GM23338 (cell line): Measurements from ENCODE around the gene GNAT3. TPM values are rescaled to one million over a fixed set of nuclear protein-coding genes. Genes with fewer than 3 reads are reported as not detected.

Experiments used
- ATAC-seq: fragments of 200-7000 bp; cut with Tn5 transposase; 3 replicates; pipeline ENCODE4 v1.9.1; 2020
- DNase-seq: peaks from one replicate; pipeline ENCODE4 v3.0.0-alpha.2; 2015; ENCODE audit warnings: low spot score
- H2AFZ ChIP-seq: fragments of 200-600 bp; sonication (generic); 2 replicates; pipeline ENCODE4 v1.8.0; 2016; ENCODE audit warnings: antibody characterized with exemption, mild to moderate bottlenecking, moderate library complexity
- H3F3A ChIP-seq: fragments of 200-600 bp; sonication (generic); replicated peaks from 2 replicates; pipeline ENCODE4 v1.8.0; 2017; ENCODE audit warnings: antibody characterized with exemption, mixed run types, low read depth
- H3K27ac ChIP-seq: fragments of 200-600 bp; sonication (generic); 2 replicates; pipeline ENCODE4 v1.6.1; 2016; ENCODE audit warnings: low read depth
- H3K27me3 ChIP-seq: fragments of 200-600 bp; sonication (generic); 2 replicates; pipeline ENCODE4 v1.8.0; 2016; ENCODE audit warnings: mild to moderate bottlenecking, mixed run types, moderate library complexity; ENCODE audit not compliant: insufficient read depth
- H3K36me3 ChIP-seq: fragments of 200-600 bp; sonication (generic); 2 replicates; pipeline ENCODE4 v1.8.0; 2016; ENCODE audit warnings: mild to moderate bottlenecking; ENCODE audit not compliant: insufficient read depth
- H3K4me1 ChIP-seq: fragments of 200-600 bp; sonication (generic); 2 replicates; pipeline ENCODE4 v1.8.0; 2016; ENCODE audit warnings: mild to moderate bottlenecking, moderate library complexity; ENCODE audit not compliant: insufficient read depth
- H3K4me2 ChIP-seq: fragments of 200-600 bp; sonication (generic); 2 replicates; pipeline ENCODE4 v1.7.1; 2017; ENCODE audit warnings: mixed run types
- H3K4me3 ChIP-seq: fragments of 200-600 bp; sonication (generic); 2 replicates; pipeline ENCODE4 v1.6.1; 2016; ENCODE audit warnings: mixed run types
- H3K79me2 ChIP-seq: fragments of 200-600 bp; sonication (generic); replicated peaks from 2 replicates; pipeline ENCODE4 v1.8.0; 2017; ENCODE audit warnings: mild to moderate bottlenecking; ENCODE audit not compliant: insufficient read depth
- H3K9me2 ChIP-seq: fragments of 200-600 bp; sonication (generic); 2 replicates; pipeline ENCODE4 v1.8.0; 2017; ENCODE audit not compliant: insufficient read depth
- H4K20me1 ChIP-seq: fragments of 200-600 bp; sonication (generic); replicated peaks from 2 replicates; pipeline ENCODE4 v1.8.0; 2017; ENCODE audit warnings: mild to moderate bottlenecking; ENCODE audit not compliant: insufficient read depth
- H3K27ac Mint-ChIP-seq: 2 replicates; pipeline ENCODE4 v1.8.0; 2020; ENCODE audit warnings: inconsistent platforms, mild to moderate bottlenecking, moderate library complexity, mixed read lengths
- H3K27me3 Mint-ChIP-seq: 3 replicates; pipeline ENCODE4 v1.8.0; 2022; ENCODE audit warnings: low read depth, mild to moderate bottlenecking, moderate library complexity, mixed read lengths, inconsistent platforms; ENCODE audit not compliant: insufficient read depth, poor library complexity
- H3K36me3 Mint-ChIP-seq: 3 replicates; pipeline ENCODE4 v1.8.0; 2021; ENCODE audit warnings: low read depth, mild to moderate bottlenecking, inconsistent platforms, moderate library complexity, mixed read lengths
- H3K4me1 Mint-ChIP-seq: 3 replicates; pipeline ENCODE4 v1.8.0; 2020; ENCODE audit warnings: mild to moderate bottlenecking, inconsistent platforms, mixed read lengths
- H3K4me3 Mint-ChIP-seq: 3 replicates; pipeline ENCODE4 v1.8.0; 2021; ENCODE audit warnings: moderate library complexity, mild to moderate bottlenecking, inconsistent platforms, mixed read lengths
- H3K9me3 Mint-ChIP-seq: 3 replicates; pipeline ENCODE4 v1.8.0; 2020; ENCODE audit warnings: moderate library complexity, mild to moderate bottlenecking, inconsistent platforms, mixed read lengths
- CREB1 ChIP-seq: fragments of 250-450 bp; sonication (Bioruptor Pico); IDR thresholded peaks from 2 replicates; pipeline ENCODE4 v1.5.0; 2020; ENCODE audit warnings: low read depth, mild to moderate bottlenecking, moderate library complexity
- CTCF ChIP-seq, 2 experiments: fragments of 200-600 bp in 1 of 2; sonication (generic) in 1 of 2; conservative IDR thresholded peaks; 2 replicates each; pipeline versions ENCODE4 v1.5.1 to v1.6.1; 2016 to 2017; ENCODE audit warnings: antibody characterized with exemption in 2 of 2, low read depth in 2 of 2, mild to moderate bottlenecking in 2 of 2, moderate library complexity in 1 of 2
- ETS1 ChIP-seq: IDR thresholded peaks from 2 replicates; pipeline ENCODE4 v1.6.1; 2016; ENCODE audit warnings: antibody characterized with exemption
- EZH2 ChIP-seq: fragments of 200-600 bp; sonication (generic); IDR thresholded peaks from one replicate; pipeline ENCODE4 v1.8.0; 2017; ENCODE audit warnings: antibody characterized with exemption, mild to moderate bottlenecking, low read depth; ENCODE audit not compliant: unreplicated experiment
- EZH2phosphoT487 ChIP-seq: fragments of 200-600 bp; sonication (generic); IDR thresholded peaks from one replicate; pipeline ENCODE4 v1.8.1; 2018; ENCODE audit warnings: antibody characterized with exemption; ENCODE audit not compliant: unreplicated experiment
- JUNB ChIP-seq: IDR thresholded peaks from one replicate; pipeline ENCODE4 v1.6.1; 2016; ENCODE audit warnings: antibody characterized with exemption; ENCODE audit not compliant: unreplicated experiment
- POLR2AphosphoS5 ChIP-seq: IDR thresholded peaks from 2 replicates; pipeline ENCODE4 v1.6.1; 2016; ENCODE audit warnings: antibody characterized with exemption, low read depth
- REST ChIP-seq: IDR thresholded peaks from one replicate; pipeline ENCODE4 v1.6.1; 2018; ENCODE audit warnings: antibody characterized with exemption; ENCODE audit not compliant: unreplicated experiment
- ZNF331 ChIP-seq: fragments of 250-450 bp; sonication (Bioruptor Pico); IDR thresholded peaks from 2 replicates; pipeline ENCODE4 v1.5.0; 2020; ENCODE audit warnings: low read depth, mild to moderate bottlenecking, moderate library complexity
- polyA plus RNA-seq: library from polyadenylated mRNA; unstranded; fragments of >200 nt; fragmentation: Nextera tagmentation; extraction: Ambion mirVana; gene quantifications from 2 replicates; pipeline ENCODE4 v1.2.1, GENCODE V29; 2016
- total RNA-seq: library from RNA; depleted of rRNA; stranded (reverse); fragments of >200 nt; shearing (Covaris generic); gene quantifications from 2 replicates; pipeline ENCODE4 v1.2.3, GENCODE V29; 2014

The GNAT3 gene
- total and polyA plus RNA-seq, 2 experiments from 2014 or later: not detected

GRCh38 chr7:80463272-80463920 lies 48.5 kb downstream of the GNAT3 start (continued):
- no peak for TF ChIP-seq EZH2

- Mint-ChIP-seq H3K4me3 (no peak overlapping the region), H3K4me1 (no peaks in the 10 kb centered on the region), H3K27me3 (no peaks in the 10 kb centered on the region), H3K9me3 (no peaks in the 10 kb centered on the region), H3K27ac (no peak overlapping the region), H3K36me3 (no peaks in the 10 kb centered on the region)
- TF ChIP-seq EZH2: no peak
- Histone ChIP-seq H3F3A (no peaks in the 10 kb centered on the region), H3K27ac (no peak overlapping the region), H4K20me1 (no peaks in the 10 kb centered on the region), H3K4me2 (no peak overlapping the region), H2AFZ (no peak overlapping the region), H3K9me2 (no peaks in the 10 kb centered on the region), H3K4me3 (no peak overlapping the region), H3K4me1 (no peaks in the 10 kb centered on the region), H3K27me3 (no peaks in the 10 kb centered on the region), H3K36me3 (no peaks in the 10 kb centered on the region), H3K79me2 (no peaks in the 10 kb centered on the region)
- ATAC-seq (no peak), DNase-seq (no peak)
Measured at GRCh38 chr7:80460857-80461256, 51.0 kb downstream of the GNAT3 start.

GRCh38 chr7:80459776-80460510 lies 51.9 kb downstream of the GNAT3 start:
- no peaks in the 10 kb centered on the region for H3K27me3 Mint-ChIP-seq
- H3K27me3 ChIP-seq: no peaks in the 10 kb centered on the region
- H4K20me1 ChIP-seq: no peaks in the 10 kb centered on the region
- H3F3A ChIP-seq: no peaks in the 10 kb centered on the region
- DNase-seq: no peak
- ATAC-seq: no peak
- H3K4me2 ChIP-seq: no peak overlapping the region
- H3K4me1 ChIP-seq: no peaks in the 10 kb centered on the region
- H3K79me2 ChIP-seq: no peaks in the 10 kb centered on the region
- H3K27ac ChIP-seq: no peak overlapping the region
- H3K4me1 Mint-ChIP-seq: no peaks in the 10 kb centered on the region
- no peak overlapping the region for H3K4me3 ChIP-seq
- H3K36me3 Mint-ChIP-seq: no peaks in the 10 kb centered on the region
- H2AFZ ChIP-seq: no peak overlapping the region
- no peaks in the 10 kb centered on the region for H3K9me3 Mint-ChIP-seq
- H3K4me3 Mint-ChIP-seq: no peak overlapping the region
- no peak overlapping the region for H3K27ac Mint-ChIP-seq
- H3K9me2 ChIP-seq: no peaks in the 10 kb centered on the region
- H3K36me3 ChIP-seq: no peaks in the 10 kb centered on the region
- TF ChIP-seq JUNB: no peak
- no peak for TF ChIP-seq EZH2
- no peak for TF ChIP-seq POLR2AphosphoS5
- TF ChIP-seq ZNF331 (CRISPR knock-in tag): no peak
- no peak for TF ChIP-seq REST
- no peak for TF ChIP-seq CTCF (conservative IDR thresholded peaks at IDR 0.05; ENCODE audit: low read depth in 2 of 2)
- no peak for TF ChIP-seq EZH2phosphoT487
- TF ChIP-seq CREB1: no peak
- no peak for TF ChIP-seq ETS1
